HEK293T (cell line): ENCODE measurements around the gene CCDC170.

ENCODE experiments used
- BHLHE40 ChIP-seq: fragments of 450-650 bp; IDR thresholded peaks from 2 replicates; pipeline ENCODE4 v1.6.1; 2016; ENCODE audit warnings: mild to moderate bottlenecking, moderate library complexity, borderline replicate concordance
- CTBP1 ChIP-seq: fragments of 450-650 bp; IDR thresholded peaks from 2 replicates; pipeline ENCODE4 v1.6.1; 2016; ENCODE audit warnings: borderline replicate concordance
- ELF4 ChIP-seq: fragments of 450-650 bp; IDR thresholded peaks from 2 replicates; pipeline ENCODE4 v1.6.1; 2017; ENCODE audit warnings: antibody characterized with exemption
- FOXA1 ChIP-seq: fragments of 450-650 bp; IDR thresholded peaks from 2 replicates; pipeline ENCODE4 v1.6.1; 2016; ENCODE audit warnings: mild to moderate bottlenecking
- FOXM1 ChIP-seq: fragments of 450-650 bp; IDR thresholded peaks from 2 replicates; pipeline ENCODE4 v1.6.1; 2017; ENCODE audit warnings: mild to moderate bottlenecking, borderline replicate concordance
- NFRKB ChIP-seq: fragments of 450-650 bp; IDR thresholded peaks from 2 replicates; pipeline ENCODE4 v1.6.1; 2016; ENCODE audit warnings: mild to moderate bottlenecking, moderate library complexity
- SP1 ChIP-seq: fragments of 450-650 bp; IDR thresholded peaks from 2 replicates; pipeline ENCODE4 v1.6.1; 2017
- SUZ12 ChIP-seq: fragments of 450-650 bp; IDR thresholded peaks from 2 replicates; pipeline ENCODE4 v1.6.1; 2016; ENCODE audit warnings: mild to moderate bottlenecking
- ZNF384 ChIP-seq: fragments of 450-650 bp; IDR thresholded peaks from 2 replicates; pipeline ENCODE4 v1.6.1; 2016

DNA sequence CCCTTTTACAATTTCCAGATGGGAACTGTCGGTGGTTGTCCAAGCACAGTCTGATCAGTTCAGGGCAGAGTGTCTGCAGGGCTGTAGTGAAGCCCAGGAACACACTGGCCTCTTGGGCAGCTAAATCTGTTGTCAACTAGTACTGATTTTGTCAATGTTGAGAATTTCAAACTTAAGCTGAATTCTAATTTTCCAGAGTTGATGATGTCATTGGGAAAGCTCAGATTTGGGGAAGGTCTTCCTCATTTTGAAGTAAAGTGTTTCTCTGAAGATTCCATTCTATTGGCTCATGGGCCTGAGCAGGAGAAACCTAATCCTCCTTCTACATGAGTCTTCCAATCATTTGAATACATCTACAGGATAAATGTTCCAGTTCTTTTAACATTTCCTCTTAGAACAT, 72.1 kb downstream of the CCDC170 start:
- TF ChIP-seq ELF4, result no peak
- no peak for TF ChIP-seq ZNF384
- TF ChIP-seq SUZ12, result no peak
- no peak for TF ChIP-seq NFRKB
- no peak for TF ChIP-seq CTBP1
- no peak for TF ChIP-seq SP1
- no peak for TF ChIP-seq FOXM1
- no peak for TF ChIP-seq BHLHE40
- TF ChIP-seq FOXA1, result no peak
